Epithelial cell of proximal tubule (primary cell): ENCODE results near the gene ROBO2. TPM values are rescaled to one million over a fixed set of nuclear protein-coding genes. Genes with fewer than 3 reads are reported as not detected.

Experiments used
- DNase-seq: peaks from one replicate; pipeline ENCODE4 v3.0.0-alpha.2; 2011; ENCODE audit warnings: low read depth
- H3K4me3 ChIP-seq: 2 replicates; pipeline ENCODE4 v1.5.1; 2011; ENCODE audit warnings: low read depth, mild to moderate bottlenecking, low read length
- total RNA-seq: library from RNA; depleted of rRNA; stranded (reverse); fragments of >200 nt; gene quantifications from 2 replicates; pipeline ENCODE4 v1.2.3, GENCODE V29; 2015
- TF ChIP-seq, protein P1 (sequence below): conservative IDR thresholded peaks from 2 replicates; pipeline ENCODE4 v1.5.1; 2012; ENCODE audit warnings: low read depth, mild to moderate bottlenecking, low read length

The ROBO2 gene
- total RNA-seq, 1 donor from 2014 or later, result 0.52 TPM

DNA sequence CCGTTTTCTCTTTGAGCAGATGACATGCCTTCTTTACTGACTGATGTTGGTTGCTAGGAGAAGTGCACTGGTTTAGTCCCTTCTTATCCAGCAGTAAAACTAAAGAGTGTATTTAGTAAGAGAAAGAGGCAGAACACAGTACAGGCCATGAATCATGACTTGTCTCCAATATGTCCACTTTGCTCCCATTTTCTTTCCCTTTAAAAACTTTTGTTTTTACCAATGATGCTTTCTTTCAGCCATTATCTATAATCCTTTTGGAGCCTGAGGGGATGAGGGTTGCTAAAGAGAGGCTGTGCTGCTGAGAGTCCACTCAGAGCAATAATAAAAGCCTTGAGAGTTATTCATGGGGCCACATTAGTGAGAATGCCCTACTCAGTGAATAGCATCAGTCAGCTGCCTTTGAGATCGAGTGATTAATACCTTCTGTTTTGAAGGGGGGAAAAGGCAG lies 12.2 kb downstream of the ROBO2 start:
- H3K4me3 ChIP-seq, result no peak overlapping the region
- TF ChIP-seq, protein P1, sequence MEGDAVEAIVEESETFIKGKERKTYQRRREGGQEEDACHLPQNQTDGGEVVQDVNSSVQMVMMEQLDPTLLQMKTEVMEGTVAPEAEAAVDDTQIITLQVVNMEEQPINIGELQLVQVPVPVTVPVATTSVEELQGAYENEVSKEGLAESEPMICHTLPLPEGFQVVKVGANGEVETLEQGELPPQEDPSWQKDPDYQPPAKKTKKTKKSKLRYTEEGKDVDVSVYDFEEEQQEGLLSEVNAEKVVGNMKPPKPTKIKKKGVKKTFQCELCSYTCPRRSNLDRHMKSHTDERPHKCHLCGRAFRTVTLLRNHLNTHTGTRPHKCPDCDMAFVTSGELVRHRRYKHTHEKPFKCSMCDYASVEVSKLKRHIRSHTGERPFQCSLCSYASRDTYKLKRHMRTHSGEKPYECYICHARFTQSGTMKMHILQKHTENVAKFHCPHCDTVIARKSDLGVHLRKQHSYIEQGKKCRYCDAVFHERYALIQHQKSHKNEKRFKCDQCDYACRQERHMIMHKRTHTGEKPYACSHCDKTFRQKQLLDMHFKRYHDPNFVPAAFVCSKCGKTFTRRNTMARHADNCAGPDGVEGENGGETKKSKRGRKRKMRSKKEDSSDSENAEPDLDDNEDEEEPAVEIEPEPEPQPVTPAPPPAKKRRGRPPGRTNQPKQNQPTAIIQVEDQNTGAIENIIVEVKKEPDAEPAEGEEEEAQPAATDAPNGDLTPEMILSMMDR, result no peak
- DNase-seq, result no peak

DNA sequence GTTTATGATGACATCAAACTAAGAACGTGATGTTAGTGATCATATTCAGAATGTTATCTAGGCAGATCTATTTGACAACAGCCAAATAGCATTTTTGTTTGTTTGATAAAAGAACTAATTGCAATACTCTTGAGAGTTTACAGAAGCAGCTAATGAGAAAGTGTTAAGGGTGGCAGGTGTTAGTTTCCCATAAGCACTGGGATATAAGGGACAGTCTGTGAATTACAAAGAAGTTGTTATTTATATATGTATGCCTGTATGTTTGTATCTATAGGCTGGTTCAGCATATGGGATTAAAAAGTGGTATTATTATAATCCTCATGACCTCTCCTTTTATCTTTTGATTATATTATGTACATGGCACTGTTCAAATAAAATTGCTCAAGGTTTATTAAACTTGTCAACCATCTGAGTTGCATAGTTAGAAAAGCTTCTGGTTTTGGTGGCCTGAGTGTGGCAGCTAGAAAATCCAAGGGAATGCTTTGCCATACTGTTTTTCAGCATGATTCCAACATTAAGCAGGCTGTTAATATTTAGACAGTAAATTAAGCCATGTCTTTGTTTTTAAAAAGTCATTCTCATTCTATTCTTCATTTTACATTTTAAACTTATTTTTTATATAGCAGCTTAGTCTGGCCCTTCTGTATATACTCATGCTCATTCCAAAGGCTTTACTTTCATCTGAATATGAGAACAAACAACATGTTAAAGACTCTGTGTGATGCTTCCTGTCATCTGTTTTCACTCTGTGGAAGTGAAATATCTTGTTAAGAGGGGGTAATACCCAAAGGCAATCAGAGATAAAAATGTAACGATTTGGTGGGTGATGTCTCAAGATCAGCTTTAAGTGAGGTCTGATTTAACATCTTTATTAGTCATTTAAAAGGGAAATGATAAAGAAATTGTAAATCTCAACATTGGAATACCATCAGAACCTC lies 13.1 kb downstream of the ROBO2 start:
- TF ChIP-seq, protein P1, result no peak
- no peak for DNase-seq

DNA sequence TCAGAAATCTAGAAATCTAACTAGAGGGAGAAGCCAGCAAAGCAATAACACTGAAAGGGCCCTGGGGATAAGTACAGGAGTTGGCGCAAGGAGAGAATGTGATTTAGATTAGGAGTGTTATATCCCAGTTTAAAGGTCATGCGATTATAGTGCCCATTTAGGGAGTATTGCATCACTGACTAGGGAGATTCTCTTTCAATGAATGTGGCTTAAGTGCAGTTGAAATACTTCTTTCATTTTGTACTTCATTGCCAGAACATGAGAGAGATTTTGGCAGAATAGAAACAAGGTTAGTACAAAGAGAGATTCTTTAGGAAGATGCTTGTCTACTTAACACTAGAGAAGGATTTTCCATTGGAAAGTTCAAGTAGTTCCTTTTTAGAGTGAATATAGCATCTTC lies 13.9 kb downstream of the ROBO2 start:
- no peak for DNase-seq
- TF ChIP-seq, protein P1, result no peak
- H3K4me3 ChIP-seq, result no peak overlapping the region

More for the DNA sequence above, 13.1 kb downstream of the ROBO2 start:
- H3K4me3 ChIP-seq, result no peak overlapping the region

DNA sequence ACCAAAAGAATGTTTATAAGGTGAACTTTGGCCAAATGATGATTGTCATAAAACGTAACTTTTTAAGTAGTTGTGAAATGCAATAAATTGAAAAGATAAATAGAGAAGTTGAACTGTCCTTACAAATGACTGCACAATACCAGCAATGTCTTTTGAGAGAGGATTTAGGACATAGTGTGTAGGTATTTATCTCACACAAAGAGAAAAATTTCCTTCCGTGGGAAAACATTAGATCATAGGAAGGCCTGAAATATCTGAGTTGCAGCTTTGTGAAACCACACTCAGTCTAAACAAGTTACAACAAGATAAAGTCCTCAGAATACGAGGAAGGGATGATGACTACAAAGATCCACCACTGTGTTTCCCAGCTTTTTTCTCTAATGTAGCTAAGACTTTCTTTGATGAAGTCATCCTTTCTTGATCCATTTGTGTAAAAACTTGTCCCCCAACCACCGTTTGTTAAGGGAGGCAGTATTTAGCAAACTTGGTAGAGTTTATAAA lies 16.0 kb downstream of the ROBO2 start:
- TF ChIP-seq, protein P1, result no peak
- DNase-seq, result no peak
- no peak overlapping the region for H3K4me3 ChIP-seq

DNA sequence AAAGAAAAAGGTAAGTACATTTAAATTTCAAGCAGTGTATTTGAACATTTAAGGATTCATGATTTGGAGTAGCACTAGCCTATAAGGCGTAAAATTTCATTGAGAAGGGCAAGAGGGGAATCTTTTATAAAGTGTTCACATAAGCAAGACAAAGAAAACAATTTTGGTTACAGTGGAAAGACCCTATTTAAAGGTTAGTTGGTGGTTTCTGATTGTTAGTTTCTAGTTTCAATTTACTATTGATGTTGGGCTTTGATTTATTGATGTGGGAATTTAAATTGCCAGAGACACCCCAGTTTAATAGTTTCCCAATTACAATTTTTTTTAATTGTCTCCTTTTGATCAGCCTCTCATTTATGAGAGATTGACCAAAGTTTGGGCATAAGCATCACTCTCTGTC lies 19.5 kb downstream of the ROBO2 start:
- TF ChIP-seq, protein P1, result no peak
- no peak for DNase-seq
- H3K4me3 ChIP-seq, result no peak overlapping the region

DNA sequence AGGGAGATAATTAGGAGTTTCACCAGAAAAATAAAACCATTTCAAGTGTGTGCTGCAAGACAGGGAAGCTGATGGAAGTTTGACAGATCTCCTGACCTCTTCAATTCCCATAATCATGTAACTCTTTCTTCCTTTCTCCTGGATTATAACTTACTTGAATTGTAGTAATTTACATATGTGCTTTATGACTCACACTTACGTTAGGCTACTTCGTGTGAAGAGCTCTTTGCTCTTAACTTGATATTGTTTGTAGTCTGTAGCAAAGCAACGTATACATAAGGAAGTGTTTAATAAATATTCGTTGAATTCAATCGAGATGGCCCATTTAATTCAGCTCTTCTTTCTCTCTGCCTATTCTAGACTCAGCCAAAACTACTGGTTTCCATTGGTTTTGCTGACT lies 23.5 kb downstream of the ROBO2 start:
- DNase-seq, result no peak
- no peak overlapping the region for H3K4me3 ChIP-seq
- TF ChIP-seq, protein P1, result no peak
